ENCODE measurements around the gene RUNX1.

DNA sequence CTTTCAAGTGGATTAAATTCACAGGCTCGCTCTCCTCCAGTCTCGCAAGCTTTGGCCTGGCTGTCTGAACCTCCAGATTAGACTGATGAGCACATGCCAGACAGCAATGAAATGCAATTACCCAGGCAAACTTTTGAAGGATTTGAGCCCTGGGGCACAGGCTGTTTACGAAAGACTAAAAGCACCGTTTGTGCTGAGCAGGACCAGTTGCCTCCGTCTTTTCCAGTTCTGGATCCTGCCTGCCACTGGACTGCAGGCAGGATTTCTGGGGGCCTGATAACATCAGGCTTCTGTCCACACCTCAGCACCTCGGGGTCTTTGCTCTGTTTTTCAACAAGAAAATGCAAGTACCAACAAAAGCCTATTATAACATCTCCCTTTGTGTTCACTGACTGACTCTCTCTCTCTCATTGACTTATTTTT is 234.6 kb downstream of the RUNX1 start:
- TF ChIP-seq, protein P1, sequence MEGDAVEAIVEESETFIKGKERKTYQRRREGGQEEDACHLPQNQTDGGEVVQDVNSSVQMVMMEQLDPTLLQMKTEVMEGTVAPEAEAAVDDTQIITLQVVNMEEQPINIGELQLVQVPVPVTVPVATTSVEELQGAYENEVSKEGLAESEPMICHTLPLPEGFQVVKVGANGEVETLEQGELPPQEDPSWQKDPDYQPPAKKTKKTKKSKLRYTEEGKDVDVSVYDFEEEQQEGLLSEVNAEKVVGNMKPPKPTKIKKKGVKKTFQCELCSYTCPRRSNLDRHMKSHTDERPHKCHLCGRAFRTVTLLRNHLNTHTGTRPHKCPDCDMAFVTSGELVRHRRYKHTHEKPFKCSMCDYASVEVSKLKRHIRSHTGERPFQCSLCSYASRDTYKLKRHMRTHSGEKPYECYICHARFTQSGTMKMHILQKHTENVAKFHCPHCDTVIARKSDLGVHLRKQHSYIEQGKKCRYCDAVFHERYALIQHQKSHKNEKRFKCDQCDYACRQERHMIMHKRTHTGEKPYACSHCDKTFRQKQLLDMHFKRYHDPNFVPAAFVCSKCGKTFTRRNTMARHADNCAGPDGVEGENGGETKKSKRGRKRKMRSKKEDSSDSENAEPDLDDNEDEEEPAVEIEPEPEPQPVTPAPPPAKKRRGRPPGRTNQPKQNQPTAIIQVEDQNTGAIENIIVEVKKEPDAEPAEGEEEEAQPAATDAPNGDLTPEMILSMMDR (IDR thresholded peaks at IDR 0.05 in 8 of 11, conservative IDR thresholded peaks at IDR 0.05 in 3 of 11) = no peak
- TF ChIP-seq POLR2A (IDR thresholded peaks at IDR 0.05) (no peak), POLR2AphosphoS5 (IDR thresholded peaks at IDR 0.05) (no peak)

Data from spleen (tissue), 7 donors.